A549 treated with Hydrocortisone at 1 μM for 4 hours (cell line): ENCODE results near the gene ZGLP1. TPM values are rescaled to one million over a fixed set of nuclear protein-coding genes. Genes with fewer than 3 reads are reported as not detected.

Source experiments
- total RNA-seq: library from RNA; stranded (reverse); fragments of 200-300 nt; extraction: Qiagen RNA extraction; gene quantifications from 5 replicates; pipeline ENCODE4 v1.2.3, GENCODE V29; 2022

ZGLP1 gene
- total RNA-seq = 0.66 to 2.8 TPM (median 2.3 TPM) in 5 replicates

DNA sequence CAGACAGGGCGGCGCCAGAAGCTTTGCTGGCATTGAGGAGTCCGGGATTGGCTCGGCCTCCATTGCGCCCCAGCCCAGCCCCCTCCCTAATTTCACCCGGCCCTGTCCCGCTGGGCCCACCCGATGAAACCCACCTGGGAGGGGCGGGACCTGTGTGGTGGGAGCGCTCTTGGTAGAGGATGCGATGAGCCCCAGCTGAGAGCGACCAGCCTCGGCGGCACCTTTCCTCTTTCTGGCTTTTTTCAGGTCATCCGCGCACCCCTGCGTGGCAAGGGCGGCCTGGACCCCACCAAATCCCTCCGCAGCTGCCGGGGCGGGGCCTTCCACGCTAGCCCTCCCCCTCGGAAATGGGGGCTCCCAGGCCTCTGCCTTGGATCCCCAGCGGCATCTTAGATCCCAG lies at the start of gene ZGLP1:
Gene ZGLP1, minus strand, starts transcription at position 393 of the 400 bp plus-strand sequence.

GRCh38 chr19:10339380-10339960 lies 29.9 kb upstream of the ZGLP1 start, which contains the start of gene ICAM3:
Gene ICAM3 (minus strand): TSS chr19:10339624. CDS start chr19:10339614, 10 bp downstream.

DNA sequence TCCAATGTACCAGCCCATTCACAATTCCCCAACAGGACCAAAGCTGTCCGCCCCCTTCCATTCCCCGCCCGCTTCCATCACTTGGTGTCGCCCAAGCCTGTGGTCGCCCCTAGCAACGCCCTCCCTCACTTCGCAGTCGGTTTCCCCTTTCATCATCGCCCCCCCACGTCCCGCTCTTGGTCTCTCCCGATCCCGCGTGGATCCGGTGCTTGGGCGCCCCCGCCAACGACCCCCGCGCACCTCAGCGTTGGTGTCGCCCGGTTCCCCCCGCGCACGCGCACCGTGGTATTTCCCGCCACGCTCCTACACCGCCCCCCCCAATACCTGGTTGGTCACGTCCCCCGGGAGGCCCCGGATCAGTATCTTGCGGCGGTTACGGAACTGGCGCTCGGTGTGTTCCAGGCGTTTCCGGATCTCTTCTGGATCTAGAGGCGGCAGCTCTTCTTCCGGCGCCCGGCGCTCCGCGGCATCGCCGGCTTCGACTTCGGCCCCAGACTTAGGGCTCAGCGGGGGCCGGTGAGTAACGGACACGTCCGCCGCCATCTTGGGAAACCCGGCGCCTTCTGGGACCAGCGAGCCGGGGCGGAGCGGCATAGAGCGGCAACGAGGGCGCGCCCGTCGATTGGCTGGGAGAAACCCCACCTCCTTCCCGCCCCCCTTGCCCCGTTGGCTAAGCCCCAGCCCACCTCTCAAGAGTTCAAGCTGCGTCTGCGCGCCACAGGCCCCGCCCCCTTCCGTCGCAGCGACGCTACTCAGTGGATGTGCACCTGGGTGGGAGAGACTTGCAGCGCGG lies 23.5 kb upstream of the ZGLP1 start, which contains the start of gene RAVER1:
Gene RAVER1, minus strand, starts transcription at position 565 of the 793 bp plus-strand sequence. Its CDS starts 22 bp downstream, at position 543.

DNA sequence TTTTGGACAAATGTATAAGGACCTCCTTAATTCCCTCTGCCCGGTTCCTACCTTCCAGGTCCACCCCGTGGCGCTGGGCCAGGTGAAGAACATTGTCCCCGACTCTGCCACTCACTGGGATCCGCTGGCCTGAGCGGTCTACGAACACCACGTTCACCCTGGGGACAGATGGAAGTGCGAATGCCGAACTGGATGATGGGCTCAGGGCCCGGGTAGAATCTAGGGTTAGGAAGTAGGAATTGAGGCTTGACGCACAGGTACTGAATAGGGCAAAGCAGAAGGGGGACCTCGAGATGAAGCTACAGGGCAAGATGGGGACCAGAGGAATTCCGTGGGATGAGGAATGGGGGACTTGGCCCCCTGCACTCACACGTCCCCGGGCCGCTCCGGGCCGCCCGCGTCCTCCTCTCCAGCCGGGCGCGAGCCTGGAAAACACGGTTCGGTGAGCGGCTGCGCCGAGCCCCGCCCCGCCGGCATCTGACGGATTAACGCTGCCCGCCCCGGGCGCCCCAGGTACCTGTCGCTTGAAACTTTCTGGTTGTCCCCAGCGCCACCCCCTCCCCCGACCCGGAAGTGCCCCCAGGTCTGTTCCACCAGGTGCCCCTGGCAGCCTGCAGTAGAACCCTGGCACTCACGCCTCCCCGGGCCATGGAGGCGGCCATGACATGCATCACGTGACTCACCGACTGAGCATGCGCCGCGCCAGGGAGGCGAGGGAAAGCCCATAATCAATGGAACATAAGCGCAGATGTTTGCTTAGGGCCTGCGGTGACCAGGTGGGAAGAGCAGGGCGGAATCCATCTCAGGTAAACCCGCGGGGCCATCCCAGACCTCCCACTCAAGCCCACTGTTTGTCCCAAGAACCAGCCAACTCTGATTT lies 6.0 kb upstream of the ZGLP1 start, which contains the start of gene FDX2:
Gene FDX2, minus strand, starts transcription at position 681 of the 880 bp plus-strand sequence. Its CDS starts 19 bp downstream, at position 662.

DNA sequence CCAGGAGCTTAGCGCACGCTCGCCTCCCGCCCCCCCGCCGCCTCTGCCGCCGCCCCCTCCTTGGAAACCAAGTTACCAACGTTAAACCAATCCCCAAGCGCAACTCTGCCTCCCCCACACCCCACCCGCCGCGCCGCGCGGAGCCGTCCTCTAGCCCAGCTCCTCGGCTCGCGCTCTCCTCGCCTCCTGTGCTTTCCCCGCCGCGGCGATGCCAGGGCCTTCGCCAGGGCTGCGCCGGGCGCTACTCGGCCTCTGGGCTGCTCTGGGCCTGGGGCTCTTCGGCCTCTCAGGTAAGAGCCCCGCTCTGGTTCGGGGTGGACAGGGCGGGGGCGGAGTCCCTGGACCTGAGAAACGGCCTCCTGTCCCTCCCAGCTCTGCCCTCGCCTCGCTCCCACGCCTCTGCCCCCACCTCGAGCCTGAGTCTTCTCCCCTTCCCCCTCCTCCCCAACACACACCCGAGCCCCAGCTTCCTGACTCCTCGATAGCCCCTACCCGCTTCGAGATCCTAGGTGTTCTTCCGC lies 19.7 kb downstream of the ZGLP1 start, which contains the start of gene ICAM5:
Gene ICAM5, plus strand, starts transcription at position 117 of the 521 bp plus-strand sequence. Its CDS starts 92 bp downstream, at position 209.

DNA sequence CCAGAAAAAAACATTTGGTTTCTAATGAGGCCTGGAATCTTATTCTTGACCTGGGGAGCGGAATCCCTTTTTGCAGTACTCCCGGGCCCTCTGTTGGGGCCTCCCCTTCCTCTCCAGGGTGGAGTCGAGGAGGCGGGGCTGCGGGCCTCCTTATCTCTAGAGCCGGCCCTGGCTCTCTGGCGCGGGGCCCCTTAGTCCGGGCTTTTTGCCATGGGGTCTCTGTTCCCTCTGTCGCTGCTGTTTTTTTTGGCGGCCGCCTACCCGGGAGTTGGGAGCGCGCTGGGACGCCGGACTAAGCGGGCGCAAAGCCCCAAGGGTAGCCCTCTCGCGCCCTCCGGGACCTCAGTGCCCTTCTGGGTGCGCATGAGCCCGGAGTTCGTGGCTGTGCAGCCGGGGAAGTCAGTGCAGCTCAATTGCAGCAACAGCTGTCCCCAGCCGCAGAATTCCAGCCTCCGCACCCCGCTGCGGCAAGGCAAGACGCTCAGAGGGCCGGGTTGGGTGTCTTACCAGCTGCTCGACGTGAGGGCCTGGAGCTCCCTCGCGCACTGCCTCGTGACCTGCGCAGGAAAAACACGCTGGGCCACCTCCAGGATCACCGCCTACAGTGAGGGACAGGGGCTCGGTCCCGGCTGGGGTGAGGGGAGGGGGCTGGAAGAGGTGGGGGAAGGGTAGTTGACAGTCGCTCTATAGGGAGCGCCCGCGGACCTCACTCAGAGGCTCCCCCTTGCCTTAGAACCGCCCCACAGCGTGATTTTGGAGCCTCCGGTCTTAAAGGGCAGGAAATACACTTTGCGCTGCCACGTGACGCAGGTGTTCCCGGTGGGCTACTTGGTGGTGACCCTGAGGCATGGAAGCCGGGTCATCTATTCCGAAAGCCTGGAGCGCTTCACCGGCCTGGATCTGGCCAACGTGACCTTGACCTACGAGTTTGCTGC lies 22.5 kb downstream of the ZGLP1 start, which contains the start of gene ICAM4:
Gene ICAM4, plus strand, starts transcription at position 153 of the 935 bp plus-strand sequence. Its CDS starts 58 bp downstream, at position 211.

GRCh38 chr19:10270616-10271394 lies 38.8 kb downstream of the ZGLP1 start, which contains the start of gene ICAM1:
Gene ICAM1 (plus strand): TSS chr19:10271120. CDS start chr19:10271160, 40 bp downstream.

Other genes with a start within 250 kb of the ZGLP1 start
- gene SHFL, start 223.5 kb downstream of the ZGLP1 start, total RNA-seq = 6.2 to 7.9 TPM (median 7.4 TPM) in 5 replicates
- 0.05 to 0.08 TPM in 2 of 5 replicates, not detected in the others for gene ANGPTL6, start 207.1 kb downstream of the ZGLP1 start, total RNA-seq
- 43.8 to 56.2 TPM (median 51.7 TPM) in 5 replicates for gene PPAN, start 203.5 kb downstream of the ZGLP1 start, total RNA-seq
- 4.7 to 11.2 TPM (median 7.9 TPM) in 5 replicates for gene P2RY11, start 198.1 kb downstream of the ZGLP1 start, total RNA-seq
- gene EIF3G, start 189.9 kb downstream of the ZGLP1 start, total RNA-seq = 155 to 177 TPM (median 159 TPM) in 5 replicates
- 53.4 to 60.4 TPM (median 58.5 TPM) in 5 replicates for gene DNMT1, start 114.9 kb downstream of the ZGLP1 start, total RNA-seq
- gene S1PR2, start 78.5 kb downstream of the ZGLP1 start, total RNA-seq = 0.68 to 1.1 TPM (median 0.73 TPM) in 5 replicates
- 54.1 to 77.3 TPM (median 72.5 TPM) in 5 replicates for gene MRPL4, start 57.6 kb downstream of the ZGLP1 start, total RNA-seq
- 2.5 to 4.4 TPM (median 4.3 TPM) in 5 replicates for gene ICAM1, start 38.7 kb downstream of the ZGLP1 start, total RNA-seq
- 0.08 to 0.09 TPM in 2 of 5 replicates, not detected in the others for gene ICAM4, start 22.9 kb downstream of the ZGLP1 start, total RNA-seq
- gene ICAM5, start 19.9 kb downstream of the ZGLP1 start, total RNA-seq = 0.25 to 0.78 TPM (median 0.72 TPM) in 5 replicates
- gene FDX2, start 6.2 kb upstream of the ZGLP1 start, total RNA-seq = 23.3 to 35.3 TPM (median 32.5 TPM) in 5 replicates
- gene RAVER1, start 23.7 kb upstream of the ZGLP1 start, total RNA-seq = 24.6 to 28.7 TPM (median 27.8 TPM) in 5 replicates
- 6.4 to 9.7 TPM (median 8.2 TPM) in 5 replicates for gene ICAM3, start 29.8 kb upstream of the ZGLP1 start, total RNA-seq
- 31.1 to 43.7 TPM (median 40.2 TPM) in 5 replicates for gene TYK2, start 70.8 kb upstream of the ZGLP1 start, total RNA-seq
- gene CDC37, start 93.7 kb upstream of the ZGLP1 start, total RNA-seq = 166 to 190 TPM (median 172 TPM) in 5 replicates
- gene PDE4A, start 110.7 kb upstream of the ZGLP1 start, total RNA-seq = 4.2 to 4.6 TPM (median 4.5 TPM) in 5 replicates
- gene KEAP1, start 193.5 kb upstream of the ZGLP1 start, total RNA-seq = 49.8 to 65.7 TPM (median 53.9 TPM) in 5 replicates
- 1.2 to 1.9 TPM (median 1.6 TPM) in 5 replicates for gene S1PR5, start 207.6 kb upstream of the ZGLP1 start, total RNA-seq
- 17.3 to 22.3 TPM (median 20.2 TPM) in 5 replicates for gene ATG4D, start 234.1 kb upstream of the ZGLP1 start, total RNA-seq